Right ventricle myocardium inferior (tissue), 1 donor: Measurements from ENCODE around the gene CLEC4F. TPM values are rescaled to one million over a fixed set of nuclear protein-coding genes. Genes with fewer than 3 reads are reported as not detected.
"Not testable (repeated sequence)": the region's sequence is repeated elsewhere in the genome, so short reads cannot be mapped to it uniquely, and the experiment has no call there.

Experiments used
- ATAC-seq: fragments of 200-7000 bp; cut with Tn5 transposase; one replicate; pipeline ENCODE4 v1.9.1; 2020; ENCODE audit warnings: mild to moderate bottlenecking, moderate library complexity
- DNase-seq: peaks from one replicate; pipeline ENCODE4 v3.0.0; 2021; ENCODE audit errors: missing footprints
- intact Hi-C: fragments of 100-400 bp; cut with DNase I; formaldehyde crosslinking; loops from one replicate; pipeline ENCODE4 v1.11.0; 2022
- total RNA-seq: library from RNA; stranded (reverse); fragmentation: NEBNext Ultra II Directional; extraction: Animal tissue kit (Norgen Biotek cat#: 25700); gene quantifications from one replicate; pipeline ENCODE4 v1.2.1, GENCODE V29; 2021
- donor health status: DM: no; HTN: yes; CAD: no; lungs with severe emphysema.

Gene CLEC4F
- total RNA-seq, 1 donor from 2014 or later = 0.22 TPM

GRCh38 chr2:70828914-70829824, 8.8 kb upstream of the CLEC4F start:
- ATAC-seq (no peak), DNase-seq (no peak)
- intact Hi-C loops = no loop called here

GRCh38 chr2:70828115-70828514, 7.7 kb upstream of the CLEC4F start:
- ATAC-seq (no peak), DNase-seq (no peak)
- intact Hi-C loops = no loop called here

GRCh38 chr2:70827388-70827787, 7.0 kb upstream of the CLEC4F start:
- no peak for DNase-seq
- intact Hi-C loops = no loop called here
- ATAC-seq = no peak

- DNase-seq (no peak), ATAC-seq (no peak)
- intact Hi-C loops = no loop called here
Measured at GRCh38 chr2:70826696-70827350, 6.4 kb upstream of the CLEC4F start.

GRCh38 chr2:70823249-70823648, 2.9 kb upstream of the CLEC4F start:
- no peak for DNase-seq
- intact Hi-C loops = no loop called here
- no peak for ATAC-seq

GRCh38 chr2:70822843-70823242, 2.4 kb upstream of the CLEC4F start:
- DNase-seq (no peak), ATAC-seq (no peak)
- intact Hi-C loops = no loop called here

- DNase-seq = no peak
- intact Hi-C loops = no loop called here
- no peak for ATAC-seq
Measured at GRCh38 chr2:70817284-70817954, 3.0 kb downstream of the CLEC4F start.

GRCh38 chr2:70816726-70817125, 3.7 kb downstream of the CLEC4F start:
- DNase-seq (no peak), ATAC-seq (no peak)
- intact Hi-C loops = no loop called here

- intact Hi-C loops = no loop called here
- DNase-seq (no peak), ATAC-seq (no peak)
Measured at GRCh38 chr2:70808983-70809958, 11.1 kb downstream of the CLEC4F start.

GRCh38 chr2:70807828-70808118, 12.6 kb downstream of the CLEC4F start:
- no peak for ATAC-seq
- DNase-seq = no peak
- intact Hi-C loops = no loop called here

GRCh38 chr2:70807102-70807827, 13.1 kb downstream of the CLEC4F start:
- no peak for ATAC-seq
- intact Hi-C loops = no loop called here
- no peak for DNase-seq

GRCh38 chr2:70806620-70807019, 13.8 kb downstream of the CLEC4F start:
- DNase-seq (no peak), ATAC-seq (no peak)
- intact Hi-C loops = no loop called here

- ATAC-seq = no peak
- intact Hi-C loops = no loop called here
Measured at GRCh38 chr2:70806013-70806412, 14.4 kb downstream of the CLEC4F start.

GRCh38 chr2:70801607-70802263, 18.7 kb downstream of the CLEC4F start:
- intact Hi-C loops = no loop called here
- DNase-seq (no peak), ATAC-seq (no peak)

More at GRCh38 chr2:70806013-70806412, 14.4 kb downstream of the CLEC4F start:
- DNase-seq = no peak

GRCh38 chr2:70799706-70800105, 20.7 kb downstream of the CLEC4F start:
- intact Hi-C loops = no loop called here
- no peak for ATAC-seq
- no peak for DNase-seq

GRCh38 chr2:70797996-70798395, 22.4 kb downstream of the CLEC4F start:
- DNase-seq, ATAC-seq, intact Hi-C loops: not testable (repeated sequence)

- intact Hi-C loops = no loop called here
- no peak for ATAC-seq
- no peak for DNase-seq
Measured at GRCh38 chr2:70797506-70797905, 22.9 kb downstream of the CLEC4F start.

GRCh38 chr2:70796262-70796661, 24.1 kb downstream of the CLEC4F start:
- no peak for ATAC-seq
- DNase-seq = no peak
- intact Hi-C loops = no loop called here
